ENCODE data around the gene CALHM5. TPM values are rescaled to one million over a fixed set of nuclear protein-coding genes. Genes with fewer than 3 reads are reported as not detected.

The CALHM5 gene
- polyA plus RNA-seq, 2 of the 4 experiments (the other 2 are of a cell fraction) = 0.09 TPM

- Histone ChIP-seq H3K27ac (peak overlapping the region in 1 of 2 experiments; percentile 65; a peak in 2 of 6 replicates), H3K9me3 (no peaks in the 10 kb centered on the region), H3K4me3 (no peak overlapping the region), H3K4me1 (no peaks in the 10 kb centered on the region), H3K4me2 (no peak overlapping the region)
- peak in 1 of 2 experiments; percentile 74; a peak in 3 of 6 replicates for ATAC-seq
- WGBS (ENCODE audit: missing lambda C conversion rate) = 7% methylated on average over 4 of the region's 4 CpGs
- ChIA-PET CTCF (interaction anchor here (1.3 to 1.6 kb wide), 4 partner anchors 18 to 267 kb away, joined by 3 to 8 read pairs (median 6); no protein-coding TSS in a partner anchor), POLR2A (no interaction called here)
- no peak for TF ChIP-seq USF2 (IDR thresholded peaks at IDR 0.05)
- TF ChIP-seq NR3C1 (IDR thresholded peaks at IDR 0.05) = no peak
- no peak for TF ChIP-seq MYC (IDR thresholded peaks at IDR 0.05; ENCODE audit: borderline replicate concordance, low read length)
- TF ChIP-seq HDAC2 (IDR thresholded peaks at IDR 0.05) = no peak
- TF ChIP-seq RAD21 (conservative IDR thresholded peaks at IDR 0.05 in 1 of 2, IDR thresholded peaks at IDR 0.05 in 1 of 2) = peak; percentile 45 to 53; a peak in 4 of 5 replicates
- TF ChIP-seq CTCF (IDR thresholded peaks at IDR 0.05) = peak; percentile 67
- peak; percentile 68 for TF ChIP-seq SMC3 (IDR thresholded peaks at IDR 0.05)
- DNase-seq (ENCODE audit: low read depth in 1 of 2, low spot score in 1 of 2) = peak; percentile 11 to 57
- FAIRE-seq = no peak
These were observed 24.8 kb downstream of the CALHM5 start for GRCh38 chr6:116536216-116536621.

DNA sequence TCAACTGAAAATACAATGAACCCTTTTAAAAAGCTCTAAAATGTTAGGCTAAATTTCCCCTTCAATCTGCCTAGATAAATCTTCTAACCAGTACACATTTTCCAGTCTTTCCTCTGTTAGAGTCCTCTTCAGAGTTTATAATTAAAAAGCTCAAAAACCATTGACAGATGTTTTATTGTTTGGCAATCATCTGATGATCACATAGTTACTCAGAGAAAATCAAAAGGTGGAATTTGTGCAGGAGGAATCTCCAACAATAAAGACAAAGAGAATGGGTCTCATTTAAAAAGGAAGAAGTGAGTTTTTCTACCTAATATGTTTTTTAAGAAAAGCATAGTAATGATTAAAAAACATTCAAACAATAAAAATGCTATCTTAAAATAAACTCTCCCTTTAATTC lies 31.0 kb downstream of the CALHM5 start:
- no peak overlapping the region for H3K27ac ChIP-seq
- ChIA-PET POLR2A (interaction anchor here (1.4 kb wide), 1 partner anchor 29 kb away, joined by 3 read pairs; the partner anchor contains the start of gene RWDD1), CTCF (interaction anchor here (2.5 kb wide), 1 partner anchor 18 kb away, joined by 12 read pairs; no protein-coding TSS in a partner anchor)
- H3K9me3 ChIP-seq = no peaks in the 10 kb centered on the region
- H3K4me1 ChIP-seq = no peaks in the 10 kb centered on the region
- FAIRE-seq (no peak), DNase-seq (ENCODE audit: low read depth in 1 of 2, low spot score in 1 of 2) (no peak), ATAC-seq (no peak)
- H3K4me2 ChIP-seq = no peak overlapping the region
- H3K4me3 ChIP-seq = no peak overlapping the region
- TF ChIP-seq, protein P1, sequence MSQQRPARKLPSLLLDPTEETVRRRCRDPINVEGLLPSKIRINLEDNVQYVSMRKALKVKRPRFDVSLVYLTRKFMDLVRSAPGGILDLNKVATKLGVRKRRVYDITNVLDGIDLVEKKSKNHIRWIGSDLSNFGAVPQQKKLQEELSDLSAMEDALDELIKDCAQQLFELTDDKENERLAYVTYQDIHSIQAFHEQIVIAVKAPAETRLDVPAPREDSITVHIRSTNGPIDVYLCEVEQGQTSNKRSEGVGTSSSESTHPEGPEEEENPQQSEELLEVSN (IDR thresholded peaks at IDR 0.05; ENCODE audit: borderline replicate concordance, low read depth) = no peak
- no peak for TF ChIP-seq RNF2 (IDR thresholded peaks at IDR 0.05; ENCODE audit: borderline replicate concordance, low read depth)
- no peak for TF ChIP-seq PBX3 (IDR thresholded peaks at IDR 0.05)
- no peak for TF ChIP-seq USF2 (IDR thresholded peaks at IDR 0.05)
- TF ChIP-seq, protein P2, sequence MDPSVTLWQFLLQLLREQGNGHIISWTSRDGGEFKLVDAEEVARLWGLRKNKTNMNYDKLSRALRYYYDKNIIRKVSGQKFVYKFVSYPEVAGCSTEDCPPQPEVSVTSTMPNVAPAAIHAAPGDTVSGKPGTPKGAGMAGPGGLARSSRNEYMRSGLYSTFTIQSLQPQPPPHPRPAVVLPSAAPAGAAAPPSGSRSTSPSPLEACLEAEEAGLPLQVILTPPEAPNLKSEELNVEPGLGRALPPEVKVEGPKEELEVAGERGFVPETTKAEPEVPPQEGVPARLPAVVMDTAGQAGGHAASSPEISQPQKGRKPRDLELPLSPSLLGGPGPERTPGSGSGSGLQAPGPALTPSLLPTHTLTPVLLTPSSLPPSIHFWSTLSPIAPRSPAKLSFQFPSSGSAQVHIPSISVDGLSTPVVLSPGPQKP (IDR thresholded peaks at IDR 0.05; ENCODE audit: low read depth, low read length) = no peak
- no peak for TF ChIP-seq JUNB (IDR thresholded peaks at IDR 0.05)
- TF ChIP-seq JUN (IDR thresholded peaks at IDR 0.05) = no peak
- TF ChIP-seq CHD4 (IDR thresholded peaks at IDR 0.05; ENCODE audit: borderline replicate concordance) = no peak
- TF ChIP-seq HEYL (CRISPR knock-in tag; IDR thresholded peaks at IDR 0.05) = no peak
- no peak for TF ChIP-seq PHF8 (IDR thresholded peaks at IDR 0.05; ENCODE audit: borderline replicate concordance, low read depth)
- no peak for TF ChIP-seq REST (IDR thresholded peaks at IDR 0.05)

Data from A549 (cell line).